Ovary (tissue), 7 donors: ENCODE results near the gene CCR5AS.

Experiments
- DNase-seq, 5 donors: peaks; one replicate each; pipeline ENCODE4 v3.0.0-alpha.2; 2019 to 2020
- H3K27ac ChIP-seq, 2 donors: fragments of 200-600 bp; one replicate each; pipeline versions ENCODE4 v1.5.1 to v1.8.0; 2019 to 2022
- H3K27me3 ChIP-seq: fragments of 200-600 bp; one replicate; pipeline ENCODE4 v1.8.0; 2022
- H3K36me3 ChIP-seq: fragments of 200-600 bp; sonication (generic); one replicate; pipeline ENCODE4 v1.5.1; 2019
- H3K4me1 ChIP-seq: one replicate; pipeline ENCODE4 v1.8.1; 2013; ENCODE audit warnings: mild to moderate bottlenecking, moderate library complexity; ENCODE audit not compliant: insufficient read depth
- H3K4me3 ChIP-seq: fragments of 200-600 bp; sonication (generic); one replicate; pipeline ENCODE4 v1.5.1; 2017
- H3K9me3 ChIP-seq, 2 donors: fragments of 200-600 bp in 1 of 2; sonication (generic) in 1 of 2; one replicate each; pipeline versions ENCODE4 v1.5.1 to v1.8.1; 2013 to 2019; ENCODE audit warnings: mild to moderate bottlenecking in 1 of 2, moderate library complexity in 1 of 2
- CTCF ChIP-seq, 3 donors: fragments of 450-650 bp in 2 of 3; fragments of 200-600 bp in 1 of 3; IDR thresholded peaks; one replicate each; pipeline versions ENCODE4 v1.5.1 to v1.8.0; 2016 to 2022; ENCODE audit warnings: antibody characterized with exemption in 3 of 3, mild to moderate bottlenecking in 1 of 3
- EP300 ChIP-seq: sonication (generic); formaldehyde crosslinking; IDR thresholded peaks from one replicate; pipeline ENCODE4 v1.6.1; 2017; ENCODE audit warnings: antibody characterized with exemption
- POLR2A ChIP-seq: fragments of 450-650 bp; IDR thresholded peaks from one replicate; pipeline ENCODE4 v1.6.1; 2017; ENCODE audit warnings: antibody characterized with exemption, mild to moderate bottlenecking, moderate library complexity
- WGBS, 3 donors: extraction: QIAGEN DNeasy Blood & Tissue Kit in 1 of 3; methylation state at CpG; one replicate each; pipeline versions ENCODE4 v1.1.5 to v1.1.7; 2013 to 2017; 5-methylcytosine and 5-hydroxymethylcytosine counted together
- intact Hi-C, 4 donors: fragments of 100-400 bp; cut with DNase I; formaldehyde crosslinking; loops; one replicate each; pipeline versions ENCODE4 v1.11.0 to v1.15.1; 2022 to 2023
- donor health status: DM: no; HTN: no; CAD: no; lungs with moderate emphysema.
- donor health status: DM: no; HTN: no; CAD: no.
- donor health status: Bipolar disorder and iron deficiency.
- donor health status: DM: no; HTN: no; CAD: no.
- donor health status: DM: yes; HTN: yes; CAD: no.

CCR5AS gene

DNA sequence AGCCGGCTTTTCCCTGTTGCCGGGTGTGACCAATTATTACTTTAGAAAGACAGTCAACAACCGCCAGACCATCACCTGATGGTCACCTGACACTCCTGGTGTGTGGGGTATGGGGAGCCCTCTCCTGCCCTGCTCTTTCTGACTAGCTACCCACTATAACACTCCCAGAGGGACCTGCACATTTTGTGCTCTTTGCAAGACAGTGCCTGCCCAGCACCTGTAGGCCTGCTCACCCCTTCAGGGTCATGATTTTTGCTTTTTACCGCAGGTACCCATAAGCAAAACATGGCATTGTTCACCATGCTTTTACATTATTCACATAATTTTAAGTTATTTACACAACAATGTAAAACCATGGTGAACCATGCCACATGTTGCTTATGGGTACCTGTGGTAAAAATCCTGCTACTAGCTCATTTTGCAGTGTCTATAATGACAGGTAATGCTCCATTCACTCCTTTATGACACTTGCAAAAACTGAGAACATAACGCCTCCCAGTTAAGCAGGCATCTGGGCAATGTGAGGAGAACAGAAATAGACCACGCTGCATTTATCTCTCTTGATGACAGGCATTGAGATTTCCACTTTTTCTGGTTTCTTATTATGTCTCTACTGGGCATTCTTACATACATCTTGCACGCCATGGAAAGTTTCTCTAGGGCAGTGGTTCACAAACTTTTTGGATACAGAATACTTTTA, 10.1 kb upstream of the CCR5AS start:
- Histone ChIP-seq H3K9me3 (no peaks in the 10 kb centered on the region), H3K27ac (no peak overlapping the region), H3K4me3 (no peak overlapping the region), H3K4me1 (no peaks in the 10 kb centered on the region), H3K36me3 (no peaks in the 10 kb centered on the region), H3K27me3 (no peaks in the 10 kb centered on the region)
- DNase-seq, result no peak
- WGBS, 3 donors, result 83 to 86% (median 85%) methylated on average over 7 of the region's 7 CpGs
- intact Hi-C loops, result no loop called here
- TF ChIP-seq POLR2A, result no peak
- TF ChIP-seq CTCF (IDR thresholded peaks at IDR 0.05), result no peak
- TF ChIP-seq EP300, result no peak

GRCh38 chr3:46416125-46416810, 9.4 kb upstream of the CCR5AS start:
- no peak for TF ChIP-seq CTCF (IDR thresholded peaks at IDR 0.05)
- Histone ChIP-seq H3K9me3 (no peaks in the 10 kb centered on the region), H3K4me3 (no peak overlapping the region), H3K27me3 (no peaks in the 10 kb centered on the region), H3K36me3 (no peaks in the 10 kb centered on the region), H3K27ac (no peak overlapping the region), H3K4me1 (no peaks in the 10 kb centered on the region)
- no peak for DNase-seq
- intact Hi-C loops, result no loop called here
- 39 to 41% (median 41%) methylated on average over 10 of the region's 10 CpGs for WGBS, 3 donors

GRCh38 chr3:46414739-46415138, 7.9 kb upstream of the CCR5AS start:
- intact Hi-C loops, result no loop called here
- H3K4me1 ChIP-seq, result no peaks in the 10 kb centered on the region
- WGBS, 3 donors, result 77 to 81% (median 79%) methylated on average over 4 of the region's 4 CpGs

DNA sequence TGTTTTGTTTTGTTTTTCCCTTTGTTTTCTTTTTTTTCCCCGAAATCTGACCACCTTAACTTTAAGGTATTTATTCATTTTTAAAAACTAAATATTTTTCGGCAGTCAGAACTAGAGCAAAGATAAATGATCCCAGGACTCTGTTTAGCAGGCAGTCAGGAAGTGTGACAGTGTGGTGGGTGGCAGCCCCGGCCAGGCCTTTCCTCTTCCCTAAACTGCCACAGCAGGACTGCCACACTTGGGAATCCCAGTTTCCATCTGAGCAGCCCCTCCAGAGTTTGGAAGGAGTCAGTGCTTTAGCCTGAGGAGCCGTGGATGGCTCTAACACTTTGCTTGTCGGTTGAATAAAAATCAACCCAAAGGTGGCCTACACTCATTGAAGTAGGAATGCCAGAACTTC, 7.1 kb upstream of the CCR5AS start:
- H3K9me3 ChIP-seq, result no peaks in the 10 kb centered on the region
- intact Hi-C loops, result no loop called here
- 65 to 73% (median 71%) methylated on average over 5 of the region's 5 CpGs for WGBS, 3 donors
- TF ChIP-seq CTCF (IDR thresholded peaks at IDR 0.05) (no peak), EP300 (no peak), POLR2A (no peak)
- no peaks in the 10 kb centered on the region for H3K4me1 ChIP-seq
- DNase-seq, result no peak
- no peak overlapping the region for H3K4me3 ChIP-seq
- no peak overlapping the region for H3K27ac ChIP-seq
- H3K36me3 ChIP-seq, result no peaks in the 10 kb centered on the region
- H3K27me3 ChIP-seq, result no peaks in the 10 kb centered on the region

More at GRCh38 chr3:46414739-46415138, 7.9 kb upstream of the CCR5AS start:
- H3K36me3 ChIP-seq, result no peaks in the 10 kb centered on the region
- H3K27ac ChIP-seq, result no peak overlapping the region
- H3K4me3 ChIP-seq, result no peak overlapping the region
- no peak for TF ChIP-seq EP300
- H3K9me3 ChIP-seq, result no peaks in the 10 kb centered on the region
- H3K27me3 ChIP-seq, result no peaks in the 10 kb centered on the region
- DNase-seq, result no peak

- Histone ChIP-seq H3K27me3 (no peaks in the 10 kb centered on the region), H3K36me3 (no peaks in the 10 kb centered on the region), H3K4me3 (no peak overlapping the region), H3K4me1 (no peaks in the 10 kb centered on the region), H3K9me3 (no peaks in the 10 kb centered on the region), H3K27ac (no peak overlapping the region)
- intact Hi-C loops, result no loop called here
- no peak for TF ChIP-seq CTCF (IDR thresholded peaks at IDR 0.05)
- TF ChIP-seq POLR2A, result no peak
- no peak for TF ChIP-seq EP300
- no peak for DNase-seq
- 59 to 64% (median 64%) methylated on average over 3 of the region's 3 CpGs for WGBS, 3 donors
Observed at GRCh38 chr3:46412786-46413298, 6.0 kb upstream of the CCR5AS start.
